ENCODE measurements around the gene RAPGEF4. TPM values are rescaled to one million over a fixed set of nuclear protein-coding genes. Genes with fewer than 3 reads are reported as not detected.

The RAPGEF4 gene
- total and polyA plus RNA-seq, 2 of the 4 experiments (the other 2 are of a cell fraction): 1.7 to 3.2 TPM

GRCh38 chr2:172999641-173000386 lies 264.2 kb downstream of the RAPGEF4 start:
- intact Hi-C loops (cut with micrococcal nuclease): no loop called here
- no CpG with 5 or more reads among the region's 4 CpGs for WGBS, 2 experiments (ENCODE audit: extremely low coverage in 2 of 2, insufficient read length in 1 of 2)
- Histone ChIP-seq H3K4me3 (ENCODE audit: insufficient read depth, low read depth, low read length) (no peak overlapping the region), H3K4me2 (ENCODE audit: low read depth, low read length) (no peak overlapping the region), H3K27me3 (ENCODE audit: control insufficient read depth, insufficient read depth, low read length) (no peaks in the 10 kb centered on the region), H2AK5ac (ENCODE audit: low read depth, low read length) (peak overlapping the region; percentile 66; the same call in 1 of the 2 replicates), H2BK120ac (ENCODE audit: low read depth, low read length) (no peak overlapping the region), H3K14ac (replicated peaks; ENCODE audit: low read depth, low read length) (no peak overlapping the region; the same call in 1 of the 2 replicates), H2BK20ac (ENCODE audit: low read depth, low read length) (no peak overlapping the region), H3K4ac (ENCODE audit: low read depth, low read length) (no peak overlapping the region), H3K9me3 (ENCODE audit: control insufficient read depth, insufficient read depth, low read length) (no peaks in the 10 kb centered on the region), H3K27ac (ENCODE audit: insufficient read depth, low read length) (no peak overlapping the region), H3K9ac (ENCODE audit: low read depth, low read length) (no peak overlapping the region), H2BK5ac (ENCODE audit: low read depth, low read length, poor library complexity, severe bottlenecking) (no peak overlapping the region), H2BK15ac (ENCODE audit: low read depth, low read length) (no peak overlapping the region), H4K91ac (ENCODE audit: insufficient read depth, low read depth, low read length) (no peak overlapping the region), H3K4me1 (ENCODE audit: control insufficient read depth, insufficient read depth, low read length) (peaks cover 19% of the 10 kb centered on the region), H3K79me1 (ENCODE audit: low read depth in 1 of 2, low read length in 2 of 2) (no peaks in the 10 kb centered on the region), H3K56ac (ENCODE audit: extremely low read depth, insufficient read depth, low read length) (no peak overlapping the region), H4K8ac (ENCODE audit: low read depth in 2 of 2, low read length in 2 of 2) (no peak overlapping the region), H2AK9ac (replicated peaks; ENCODE audit: low read depth, low read length, poor library complexity) (no peak overlapping the region), H4K5ac (ENCODE audit: low read depth, low read length) (0 out of 2 replicates have a peak overlapping the region, but pooled peaks have one; percentile 12), H3K18ac (ENCODE audit: low read depth, low read length) (peak overlapping the region; percentile 65; the same call in 1 of the 2 replicates), H3K23ac (ENCODE audit: low read depth, low read length) (no peak overlapping the region; the same call in 1 of the 2 replicates), H4K20me1 (ENCODE audit: insufficient read depth, low read length) (no peaks in the 10 kb centered on the region), H3K36me3 (ENCODE audit: control insufficient read depth, insufficient read depth, low read length) (no peaks in the 10 kb centered on the region), H3K9me1 (ENCODE audit: insufficient read depth, low read length) (peaks cover 12% of the 10 kb centered on the region; the same call in 1 of the 2 replicates), H2AFZ (replicated peaks; ENCODE audit: low read length, poor library complexity) (no peak overlapping the region)
- ChIA-PET CTCF (no interaction called here), POLR2A (ENCODE audit: unreplicated experiment) (no interaction called here)
- no peak for DNase-seq
- in situ Hi-C loops (cut with MboI; ENCODE audit: low sequenced_read_pairs): no loop called here
- BruUV-seq (replicated peaks): no TSS peak
- dilution Hi-C loops (cut with HindIII; ENCODE audit: low sequenced_read_pairs, unreplicated experiment): no loop called here
- ATAC-seq (ENCODE audit: low read depth): no peak
- TF ChIP-seq FOS (IDR thresholded peaks at IDR 0.05; ENCODE audit: low read depth, low read length): no peak
- no peak for TF ChIP-seq CTCF (conservative IDR thresholded peaks at IDR 0.05; ENCODE audit: low read depth, low read length)
- TF ChIP-seq ELK1 (IDR thresholded peaks at IDR 0.05; ENCODE audit: borderline replicate concordance, low read depth, low read length): no peak
- no peak for TF ChIP-seq USF2 (IDR thresholded peaks at IDR 0.05; ENCODE audit: low read depth, low read length)
- no peak for TF ChIP-seq SMC3 (IDR thresholded peaks at IDR 0.05; ENCODE audit: low read depth, low read length)
- TF ChIP-seq RFX5 (IDR thresholded peaks at IDR 0.05; ENCODE audit: low read depth, low read length): no peak
- TF ChIP-seq MXI1 (IDR thresholded peaks at IDR 0.05; ENCODE audit: borderline replicate concordance, low read depth, low read length): no peak
- no peak for TF ChIP-seq NFE2L2 (IDR thresholded peaks at IDR 0.05; ENCODE audit: low read depth, low read length)
- TF ChIP-seq RAD21 (IDR thresholded peaks at IDR 0.05; ENCODE audit: low read length): no peak

All from IMR-90 (cell line).